IMR-90 (cell line): ENCODE data around the gene FRY. TPM values are rescaled to one million over a fixed set of nuclear protein-coding genes. Genes with fewer than 3 reads are reported as not detected.

Experiments
- ATAC-seq: fragments of 200-7000 bp; cut with Tn5 transposase; 2 replicates; pipeline ENCODE4 v1.9.1; 2020; ENCODE audit warnings: low read depth, mild to moderate bottlenecking, moderate library complexity
- BruUV-seq: library from RNA; stranded (reverse); fragments of 400-500 nt; replicated peaks from 2 replicates; lab custom pipeline; 2021; lab: Mats Ljungman, UMichigan
- CTCF ChIA-PET: fragments of 300-600 bp; formaldehyde crosslinking; extraction: SDS; loops from one replicate; lab custom pipeline; 2021; ENCODE audit warnings: antibody characterized with exemption; lab: Yijun Ruan, JAX
- POLR2A ChIA-PET: fragments of 300-600 bp; sonication (Branson Sonifier 250); formaldehyde crosslinking; loops from one replicate; lab custom pipeline; 2022; ENCODE audit warnings: antibody characterized with exemption; ENCODE audit not compliant: unreplicated experiment; lab: Charles Lee
- DNase-seq: peaks from one replicate; pipeline ENCODE4 v3.0.0; 2013
- H2AFZ ChIP-seq: replicated peaks from 2 replicates; pipeline ENCODE3; 2013; ENCODE audit warnings: low read length, mild to moderate bottlenecking; ENCODE audit not compliant: poor library complexity
- H2AK5ac ChIP-seq: 2 replicates; pipeline ENCODE4 v1.6.1; 2013; ENCODE audit warnings: low read depth, low read length, inconsistent platforms
- H2AK9ac ChIP-seq: replicated peaks from 2 replicates; pipeline ENCODE3; 2013; ENCODE audit warnings: mild to moderate bottlenecking, low read depth, low read length, moderate library complexity; ENCODE audit not compliant: poor library complexity
- H2BK120ac ChIP-seq: 2 replicates; pipeline ENCODE4 v1.6.1; 2013; ENCODE audit warnings: low read depth, low read length, inconsistent platforms
- H2BK15ac ChIP-seq: 3 replicates; pipeline ENCODE4 v1.6.1; 2013; ENCODE audit warnings: low read depth, low read length, inconsistent platforms
- H2BK20ac ChIP-seq: 2 replicates; pipeline ENCODE4 v1.6.1; 2013; ENCODE audit warnings: low read depth, mild to moderate bottlenecking, inconsistent platforms, low read length, moderate library complexity
- H2BK5ac ChIP-seq: 2 replicates; pipeline ENCODE4 v1.6.1; 2013; ENCODE audit warnings: mild to moderate bottlenecking, low read depth, low read length, inconsistent platforms; ENCODE audit not compliant: poor library complexity, severe bottlenecking
- H3K14ac ChIP-seq: replicated peaks from 2 replicates; pipeline ENCODE4 v1.6.1; 2013; ENCODE audit warnings: low read depth, low read length, inconsistent platforms
- H3K18ac ChIP-seq: 2 replicates; pipeline ENCODE4 v1.6.1; 2013; ENCODE audit warnings: low read depth, low read length, control low read depth
- H3K23ac ChIP-seq: 2 replicates; pipeline ENCODE4 v1.6.1; 2013; ENCODE audit warnings: low read depth, low read length, inconsistent platforms
- H3K27ac ChIP-seq: 2 replicates; pipeline ENCODE4 v1.5.1; 2013; ENCODE audit warnings: mild to moderate bottlenecking, control low read depth, low read length; ENCODE audit not compliant: insufficient read depth
- H3K27me3 ChIP-seq: 2 replicates; pipeline ENCODE4 v1.6.1; 2013; ENCODE audit warnings: low read length; ENCODE audit not compliant: control insufficient read depth, insufficient read depth
- H3K36me3 ChIP-seq: 2 replicates; pipeline ENCODE4 v1.6.1; 2013; ENCODE audit warnings: low read length, mixed read lengths; ENCODE audit not compliant: control insufficient read depth, insufficient read depth
- H3K4ac ChIP-seq: 2 replicates; pipeline ENCODE4 v1.6.1; 2013; ENCODE audit warnings: low read depth, low read length, inconsistent platforms
- H3K4me1 ChIP-seq: 2 replicates; pipeline ENCODE4 v1.6.1; 2013; ENCODE audit warnings: low read length, mixed read lengths; ENCODE audit not compliant: control insufficient read depth, insufficient read depth
- H3K4me2 ChIP-seq: 2 replicates; pipeline ENCODE4 v1.6.1; 2013; ENCODE audit warnings: low read depth, mild to moderate bottlenecking, control low read depth, low read length, moderate library complexity
- H3K4me3 ChIP-seq: 2 replicates; pipeline ENCODE4 v1.5.1; 2013; ENCODE audit warnings: low read depth, mild to moderate bottlenecking, control low read depth, low read length, moderate library complexity; ENCODE audit not compliant: insufficient read depth
- H3K56ac ChIP-seq: 2 replicates; pipeline ENCODE4 v1.6.1; 2013; ENCODE audit warnings: low read length, inconsistent platforms; ENCODE audit not compliant: insufficient read depth; ENCODE audit errors: extremely low read depth
- H3K79me1 ChIP-seq, 2 experiments: 2 replicates each; pipeline ENCODE4 v1.6.1; 2013; ENCODE audit warnings: low read length in 2 of 2, inconsistent platforms in 1 of 2, low read depth in 1 of 2
- H3K9ac ChIP-seq: 2 replicates; pipeline ENCODE4 v1.6.1; 2013; ENCODE audit warnings: low read depth, low read length, control low read depth
- H3K9me1 ChIP-seq: 2 replicates; pipeline ENCODE4 v1.6.1; 2013; ENCODE audit warnings: low read length, inconsistent platforms; ENCODE audit not compliant: insufficient read depth
- H3K9me3 ChIP-seq: 2 replicates; pipeline ENCODE4 v1.6.1; 2013; ENCODE audit warnings: low read length; ENCODE audit not compliant: control insufficient read depth, insufficient read depth
- H4K20me1 ChIP-seq: 2 replicates; pipeline ENCODE4 v1.6.1; 2013; ENCODE audit warnings: low read length, inconsistent platforms; ENCODE audit not compliant: insufficient read depth
- H4K5ac ChIP-seq: 2 replicates; pipeline ENCODE4 v1.6.1; 2013; ENCODE audit warnings: mild to moderate bottlenecking, low read depth, low read length, control low read depth
- H4K8ac ChIP-seq, 2 experiments: 2 replicates each; pipeline ENCODE4 v1.6.1; 2013; ENCODE audit warnings: low read depth in 2 of 2, low read length in 2 of 2, control low read depth in 1 of 2, inconsistent platforms in 1 of 2
- H4K91ac ChIP-seq: 2 replicates; pipeline ENCODE4 v1.6.1; 2013; ENCODE audit warnings: low read depth, low read length, inconsistent platforms; ENCODE audit not compliant: insufficient read depth
- CEBPB ChIP-seq: IDR thresholded peaks from 2 replicates; pipeline ENCODE4 v1.6.1; 2012; ENCODE audit warnings: low read depth, low read length, improper control_type of control experiment
- MAFK ChIP-seq: IDR thresholded peaks from 2 replicates; pipeline ENCODE4 v1.6.1; 2012; ENCODE audit warnings: low read depth, low read length, improper control_type of control experiment
- MAZ ChIP-seq: IDR thresholded peaks from 2 replicates; pipeline ENCODE4 v1.6.1; 2012; ENCODE audit warnings: low read depth, mild to moderate bottlenecking, low read length, improper control_type of control experiment, moderate library complexity, borderline replicate concordance
- NFE2L2 ChIP-seq: fragments of 150-350 bp; IDR thresholded peaks from 2 replicates; pipeline ENCODE4 v1.6.1; 2016; ENCODE audit warnings: low read depth, mild to moderate bottlenecking, low read length
- WGBS, 2 experiments: methylation state at CpG; one replicate each; pipeline versions ENCODE4 v1.1.5 to v1.1.7; 2013; ENCODE audit warnings: missing lambda C conversion rate in 2 of 2; ENCODE audit not compliant: insufficient read length in 1 of 2; ENCODE audit errors: extremely low coverage in 2 of 2; 5-methylcytosine and 5-hydroxymethylcytosine counted together
- dilution Hi-C: fragments of 300-500 bp; cut with HindIII; formaldehyde crosslinking; loops from one replicate; pipeline ENCODE4 v1.14.3; 2018; ENCODE audit warnings: low sequenced_read_pairs; ENCODE audit not compliant: unreplicated experiment
- in situ Hi-C: fragments of 300-500 bp; cut with MboI; formaldehyde crosslinking; loops from 3 replicates; pipeline ENCODE4 v1.14.3; 2019; ENCODE audit warnings: low sequenced_read_pairs, inconsistent platforms, mixed read lengths
- intact Hi-C: fragments of 100-400 bp; cut with micrococcal nuclease; formaldehyde crosslinking; loops from 2 replicates; pipeline ENCODE4 v1.10.0; 2022
- polyA plus RNA-seq, 3 experiments: library from polyadenylated mRNA; depleted of rRNA; stranded (reverse); fragments of >200 nt; gene quantifications; 2 replicates each; pipeline ENCODE4 v1.2.3, GENCODE V29; 2012; ENCODE audit warnings: low replicate concordance in 1 of 3
- total RNA-seq: library from RNA; depleted of rRNA; stranded (reverse); fragments of >200 nt; gene quantifications from 2 replicates; pipeline ENCODE4 v1.2.3, GENCODE V29; 2012

FRY gene
- total and polyA plus RNA-seq, 2 of the 4 experiments (the other 2 are of a cell fraction) = 3.0 to 4.8 TPM

- no peak overlapping the region for H2AFZ ChIP-seq
- peak overlapping the region; percentile 93 for H3K27ac ChIP-seq
- H3K9ac ChIP-seq = peak overlapping the region; percentile 29; the same call in 1 of the 2 replicates
- H3K4me1 ChIP-seq = peaks cover 21% of the 10 kb centered on the region
- H3K56ac ChIP-seq = peak overlapping the region; percentile 85
- H3K4ac ChIP-seq = peak overlapping the region; percentile 91
- intact Hi-C loops (loop anchor here (5.0 kb wide), 2 partner anchors 193 to 278 kb away; partner anchors contain the start of gene FRY), dilution Hi-C loops (no loop called here), in situ Hi-C loops (no loop called here)
- peak overlapping the region; percentile 87 for H3K14ac ChIP-seq
- no peaks in the 10 kb centered on the region for H3K9me3 ChIP-seq
- H4K8ac ChIP-seq = peak overlapping the region; percentile 11 to 88; a peak in 3 of 4 replicates
- POLR2A ChIA-PET = interaction anchor here (1.3 to 1.7 kb wide), 2 partner anchors 13 to 192 kb away, joined by 3 to 10 read pairs; no protein-coding TSS in a partner anchor
- peak overlapping the region; percentile 85; the same call in 1 of the 2 replicates for H3K23ac ChIP-seq
- CTCF ChIA-PET = interaction anchor here (0.8 to 1.6 kb wide), 3 partner anchors 22 to 312 kb away, joined by 3 to 4 read pairs (median 4); partner anchors contain the start of gene FRY
- H4K20me1 ChIP-seq = no peaks in the 10 kb centered on the region
- DNase-seq (peak; percentile 31), ATAC-seq (no peak)
- H3K79me1 ChIP-seq = no peaks in the 10 kb centered on the region
- H3K9me1 ChIP-seq = peaks cover 7% of the 10 kb centered on the region
- peaks cover 12% of the 10 kb centered on the region; the same call in 1 of the 2 replicates for H3K36me3 ChIP-seq
- H4K5ac ChIP-seq = peak overlapping the region; percentile 80
- no TSS peak for BruUV-seq
- peak overlapping the region; percentile 60; the same call in 1 of the 2 replicates for H3K4me2 ChIP-seq
- no peak overlapping the region for H2AK9ac ChIP-seq
- peak overlapping the region; percentile 96 for H2BK120ac ChIP-seq
- peak overlapping the region; percentile 58; the same call in 2 of the 3 replicates for H2BK15ac ChIP-seq
- 80% methylated on average over 2 of the region's 5 CpGs; no CpG with 5 or more reads in 1 of the 2 experiments for WGBS, 2 experiments
- peak overlapping the region; percentile 86 for H2BK20ac ChIP-seq
- no peak overlapping the region for H3K4me3 ChIP-seq
- peak overlapping the region; percentile 85; the same call in 1 of the 2 replicates for H2AK5ac ChIP-seq
- TF ChIP-seq CEBPB (no peak), NFE2L2 (no peak), MAFK (no peak), MAZ (no peak)
- peak overlapping the region; percentile 94 for H3K18ac ChIP-seq
- no peaks in the 10 kb centered on the region for H3K27me3 ChIP-seq
- peak overlapping the region; percentile 24; the same call in 1 of the 2 replicates for H4K91ac ChIP-seq
- H2BK5ac ChIP-seq = peak overlapping the region; percentile 99
These were observed 193.3 kb downstream of the FRY start for GRCh38 chr13:32224916-32225315.
